HepG2 (cell line): ENCODE results near the gene AGBL2. TPM values are rescaled to one million over a fixed set of nuclear protein-coding genes. Genes with fewer than 3 reads are reported as not detected.

Experiments used
- FOXP1 ChIP-seq, 2 experiments: fragments of 450-650 bp in 1 of 2; IDR thresholded peaks; 2 replicates each; pipeline ENCODE4 v1.6.1; 2017 to 2018; ENCODE audit warnings: antibody characterized with exemption in 1 of 2
- MEF2D ChIP-seq: sonication (generic); formaldehyde crosslinking; IDR thresholded peaks from 2 replicates; pipeline ENCODE4 v1.5.1; 2020; ENCODE audit warnings: mild to moderate bottlenecking, missing genetic modification reagents
- MIER3 ChIP-seq: IDR thresholded peaks from 2 replicates; pipeline ENCODE4 v1.6.1; 2016; ENCODE audit warnings: missing compliant biosample characterization, borderline replicate concordance
- NFKBIZ ChIP-seq: IDR thresholded peaks from 2 replicates; pipeline ENCODE4 v1.6.1; 2018; ENCODE audit warnings: missing genetic modification reagents, missing compliant biosample characterization
- SALL1 ChIP-seq: sonication (generic); formaldehyde crosslinking; IDR thresholded peaks from 2 replicates; pipeline ENCODE4 v1.8.0; 2022; ENCODE audit warnings: mild to moderate bottlenecking, missing genetic modification reagents
- SRSF1 ChIP-seq: fragments of 200-400 bp; formaldehyde crosslinking; optimal IDR thresholded peaks from 2 replicates; pipeline ENCODE3; 2017; ENCODE audit warnings: mild to moderate bottlenecking, low read depth, low read length, moderate library complexity
- YY1 ChIP-seq: IDR thresholded peaks from 2 replicates; pipeline ENCODE4 v1.6.1; 2011; ENCODE audit warnings: low read length, low read depth, moderate library complexity, mild to moderate bottlenecking; ENCODE audit not compliant: insufficient read depth, insufficient replicate concordance
- ZBTB10 ChIP-seq: sonication (generic); formaldehyde crosslinking; IDR thresholded peaks from 2 replicates; pipeline ENCODE4 v1.4.0; 2020; ENCODE audit warnings: missing genetic modification reagents, borderline replicate concordance
- ZFX ChIP-seq: sonication (generic); formaldehyde crosslinking; IDR thresholded peaks from 2 replicates; pipeline ENCODE4 v1.4.0; 2020; ENCODE audit warnings: mild to moderate bottlenecking, low read depth, missing genetic modification reagents, moderate library complexity
- ZNF256 ChIP-seq: sonication (generic); formaldehyde crosslinking; conservative IDR thresholded peaks from 2 replicates; pipeline ENCODE4 v1.4.0; 2020; ENCODE audit warnings: missing genetic modification reagents
- ZNF629 ChIP-seq: sonication (generic); formaldehyde crosslinking; conservative IDR thresholded peaks from 2 replicates; pipeline ENCODE4 v1.5.0; 2020; ENCODE audit warnings: missing genetic modification reagents
- ZNF773 ChIP-seq: sonication (generic); formaldehyde crosslinking; IDR thresholded peaks from 2 replicates; pipeline ENCODE4 v1.4.0; 2020; ENCODE audit warnings: missing genetic modification reagents, borderline replicate concordance
- polyA plus RNA-seq, 8 experiments: library from polyadenylated mRNA; depleted of rRNA in 3 of 8; stranded (reverse) in 7 of 8; unstranded in 1 of 8; fragments of >200 nt; fragmentation: Illumina TruSeq in 4 of 8; extraction: Trizol in 4 of 8; gene quantifications; 2 replicates each; pipeline versions ENCODE4 v1.2.1 to v1.2.3, GENCODE V29; 2011 to 2016; ENCODE audit warnings: low read depth in 4 of 8, missing spikeins in 1 of 8, mixed read lengths in 1 of 8; ENCODE audit not compliant: insufficient read depth in 1 of 8
- total RNA-seq, 5 experiments: library from RNA; depleted of rRNA; stranded (reverse); fragments of >200 nt; fragmentation: Illumina TruSeq; extraction: Trizol; gene quantifications; 2 replicates each; pipeline ENCODE4 v1.2.3, GENCODE V29; 2016; ENCODE audit warnings: low read depth in 1 of 5
- TF ChIP-seq, protein P1 (sequence below), 2 experiments: fragments of 450-650 bp in 1 of 2; sonication (generic) in 1 of 2; formaldehyde crosslinking in 1 of 2; IDR thresholded peaks; 2 replicates each; pipeline versions ENCODE4 v1.6.1 to v1.8.0; 2016 to 2022; ENCODE audit warnings: antibody characterized with exemption in 1 of 2, mild to moderate bottlenecking in 1 of 2, missing genetic modification reagents in 1 of 2
- TF ChIP-seq, protein P2 (sequence below): sonication (generic); formaldehyde crosslinking; IDR thresholded peaks from 2 replicates; pipeline ENCODE4 v1.4.0; 2020; ENCODE audit warnings: missing genetic modification reagents

AGBL2 gene
- total and polyA plus RNA-seq, 2 of the 13 experiments (the other 11 are each of a cell fraction or from before 2014, with no cell fraction given), result 1.6 to 5.7 TPM

GRCh38 chr11:47715082-47715669, at the start of gene AGBL2 (continued):
- TF ChIP-seq, protein P1, sequence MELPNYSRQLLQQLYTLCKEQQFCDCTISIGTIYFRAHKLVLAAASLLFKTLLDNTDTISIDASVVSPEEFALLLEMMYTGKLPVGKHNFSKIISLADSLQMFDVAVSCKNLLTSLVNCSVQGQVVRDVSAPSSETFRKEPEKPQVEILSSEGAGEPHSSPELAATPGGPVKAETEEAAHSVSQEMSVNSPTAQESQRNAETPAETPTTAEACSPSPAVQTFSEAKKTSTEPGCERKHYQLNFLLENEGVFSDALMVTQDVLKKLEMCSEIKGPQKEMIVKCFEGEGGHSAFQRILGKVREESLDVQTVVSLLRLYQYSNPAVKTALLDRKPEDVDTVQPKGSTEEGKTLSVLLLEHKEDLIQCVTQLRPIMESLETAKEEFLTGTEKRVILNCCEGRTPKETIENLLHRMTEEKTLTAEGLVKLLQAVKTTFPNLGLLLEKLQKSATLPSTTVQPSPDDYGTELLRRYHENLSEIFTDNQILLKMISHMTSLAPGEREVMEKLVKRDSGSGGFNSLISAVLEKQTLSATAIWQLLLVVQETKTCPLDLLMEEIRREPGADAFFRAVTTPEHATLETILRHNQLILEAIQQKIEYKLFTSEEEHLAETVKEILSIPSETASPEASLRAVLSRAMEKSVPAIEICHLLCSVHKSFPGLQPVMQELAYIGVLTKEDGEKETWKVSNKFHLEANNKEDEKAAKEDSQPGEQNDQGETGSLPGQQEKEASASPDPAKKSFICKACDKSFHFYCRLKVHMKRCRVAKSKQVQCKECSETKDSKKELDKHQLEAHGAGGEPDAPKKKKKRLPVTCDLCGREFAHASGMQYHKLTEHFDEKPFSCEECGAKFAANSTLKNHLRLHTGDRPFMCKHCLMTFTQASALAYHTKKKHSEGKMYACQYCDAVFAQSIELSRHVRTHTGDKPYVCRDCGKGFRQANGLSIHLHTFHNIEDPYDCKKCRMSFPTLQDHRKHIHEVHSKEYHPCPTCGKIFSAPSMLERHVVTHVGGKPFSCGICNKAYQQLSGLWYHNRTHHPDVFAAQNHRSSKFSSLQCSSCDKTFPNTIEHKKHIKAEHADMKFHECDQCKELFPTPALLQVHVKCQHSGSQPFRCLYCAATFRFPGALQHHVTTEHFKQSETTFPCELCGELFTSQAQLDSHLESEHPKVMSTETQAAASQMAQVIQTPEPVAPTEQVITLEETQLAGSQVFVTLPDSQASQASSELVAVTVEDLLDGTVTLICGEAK (IDR thresholded peaks at IDR 0.05), result no peak
- TF ChIP-seq, protein P1 (CRISPR knock-in tag; IDR thresholded peaks at IDR 0.05), result peak; percentile 33; the same call in 1 of the 2 replicates
- TF ChIP-seq ZNF629 (CRISPR knock-in tag) (no peak), NFKBIZ (0 out of 2 replicates have a peak, but pooled peaks have one; percentile 58), SRSF1 (peak; percentile 46), SALL1 (peak; percentile 70; the same call in 1 of the 2 replicates), FOXP1 (IDR thresholded peaks at IDR 0.05) (no peak), FOXP1 (CRISPR knock-in tag; IDR thresholded peaks at IDR 0.05) (no peak), MEF2D (CRISPR knock-in tag) (peak; percentile 80; the same call in 1 of the 2 replicates), MIER3 (CRISPR knock-in tag) (peak; percentile 49; the same call in 1 of the 2 replicates), ZNF773 (CRISPR knock-in tag) (no peak), ZNF256 (0 out of 2 replicates have a peak, but pooled peaks have one; percentile 52), ZFX (CRISPR knock-in tag) (peak; percentile 87), YY1 (peak; percentile 48), ZBTB10 (peak; percentile 56; the same call in 1 of the 2 replicates)
- TF ChIP-seq, protein P2, sequence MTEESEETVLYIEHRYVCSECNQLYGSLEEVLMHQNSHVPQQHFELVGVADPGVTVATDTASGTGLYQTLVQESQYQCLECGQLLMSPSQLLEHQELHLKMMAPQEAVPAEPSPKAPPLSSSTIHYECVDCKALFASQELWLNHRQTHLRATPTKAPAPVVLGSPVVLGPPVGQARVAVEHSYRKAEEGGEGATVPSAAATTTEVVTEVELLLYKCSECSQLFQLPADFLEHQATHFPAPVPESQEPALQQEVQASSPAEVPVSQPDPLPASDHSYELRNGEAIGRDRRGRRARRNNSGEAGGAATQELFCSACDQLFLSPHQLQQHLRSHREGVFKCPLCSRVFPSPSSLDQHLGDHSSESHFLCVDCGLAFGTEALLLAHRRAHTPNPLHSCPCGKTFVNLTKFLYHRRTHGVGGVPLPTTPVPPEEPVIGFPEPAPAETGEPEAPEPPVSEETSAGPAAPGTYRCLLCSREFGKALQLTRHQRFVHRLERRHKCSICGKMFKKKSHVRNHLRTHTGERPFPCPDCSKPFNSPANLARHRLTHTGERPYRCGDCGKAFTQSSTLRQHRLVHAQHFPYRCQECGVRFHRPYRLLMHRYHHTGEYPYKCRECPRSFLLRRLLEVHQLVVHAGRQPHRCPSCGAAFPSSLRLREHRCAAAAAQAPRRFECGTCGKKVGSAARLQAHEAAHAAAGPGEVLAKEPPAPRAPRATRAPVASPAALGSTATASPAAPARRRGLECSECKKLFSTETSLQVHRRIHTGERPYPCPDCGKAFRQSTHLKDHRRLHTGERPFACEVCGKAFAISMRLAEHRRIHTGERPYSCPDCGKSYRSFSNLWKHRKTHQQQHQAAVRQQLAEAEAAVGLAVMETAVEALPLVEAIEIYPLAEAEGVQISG (CRISPR knock-in tag), result 0 out of 2 replicates have a peak, but pooled peaks have one; percentile 23
